ENCODE data around the gene TRIM9.

DNA sequence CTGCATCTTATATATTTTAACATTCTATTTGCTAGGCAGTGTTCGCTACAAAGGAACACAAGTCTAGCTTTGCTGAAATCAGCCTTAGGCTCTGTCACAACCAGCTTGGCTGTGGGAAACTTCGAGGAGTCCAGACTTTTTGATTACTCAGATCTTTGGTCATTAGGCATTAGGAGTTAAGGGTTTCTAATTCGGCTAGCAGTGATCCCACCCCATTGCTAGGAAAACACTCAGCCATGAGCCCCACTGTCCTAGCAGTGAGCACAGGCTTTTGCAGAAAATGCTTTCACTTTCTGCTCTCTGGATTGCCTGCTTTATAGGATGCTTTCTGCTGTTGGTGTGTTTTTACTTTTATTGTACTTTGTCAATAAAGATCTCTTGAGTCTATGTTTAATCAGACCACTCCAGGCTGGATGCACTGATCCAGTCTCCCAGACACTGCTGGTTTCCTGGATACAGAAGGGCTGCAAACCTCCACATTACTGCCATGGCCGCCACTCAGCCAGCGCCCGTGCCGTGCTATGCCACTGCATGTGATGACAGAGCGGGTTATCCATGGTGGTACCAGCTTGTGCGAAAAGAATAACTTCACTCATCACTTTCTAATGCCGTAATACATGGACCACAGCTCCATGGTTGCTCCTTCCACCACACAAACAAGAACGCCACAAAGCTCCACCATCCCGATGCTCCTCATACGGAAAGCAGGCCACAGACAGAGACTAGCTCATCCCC is 109.6 kb downstream of the TRIM9 start:
- TF ChIP-seq EZH2phosphoT487 (IDR thresholded peaks at IDR 0.05; ENCODE audit: borderline replicate concordance, low read length): no peak
- TF ChIP-seq, protein P1, sequence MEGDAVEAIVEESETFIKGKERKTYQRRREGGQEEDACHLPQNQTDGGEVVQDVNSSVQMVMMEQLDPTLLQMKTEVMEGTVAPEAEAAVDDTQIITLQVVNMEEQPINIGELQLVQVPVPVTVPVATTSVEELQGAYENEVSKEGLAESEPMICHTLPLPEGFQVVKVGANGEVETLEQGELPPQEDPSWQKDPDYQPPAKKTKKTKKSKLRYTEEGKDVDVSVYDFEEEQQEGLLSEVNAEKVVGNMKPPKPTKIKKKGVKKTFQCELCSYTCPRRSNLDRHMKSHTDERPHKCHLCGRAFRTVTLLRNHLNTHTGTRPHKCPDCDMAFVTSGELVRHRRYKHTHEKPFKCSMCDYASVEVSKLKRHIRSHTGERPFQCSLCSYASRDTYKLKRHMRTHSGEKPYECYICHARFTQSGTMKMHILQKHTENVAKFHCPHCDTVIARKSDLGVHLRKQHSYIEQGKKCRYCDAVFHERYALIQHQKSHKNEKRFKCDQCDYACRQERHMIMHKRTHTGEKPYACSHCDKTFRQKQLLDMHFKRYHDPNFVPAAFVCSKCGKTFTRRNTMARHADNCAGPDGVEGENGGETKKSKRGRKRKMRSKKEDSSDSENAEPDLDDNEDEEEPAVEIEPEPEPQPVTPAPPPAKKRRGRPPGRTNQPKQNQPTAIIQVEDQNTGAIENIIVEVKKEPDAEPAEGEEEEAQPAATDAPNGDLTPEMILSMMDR (conservative IDR thresholded peaks at IDR 0.05; ENCODE audit: low read depth, low read length): no peak
